Measurements from ENCODE around the gene GGA3. TPM values are rescaled to one million over a fixed set of nuclear protein-coding genes. Genes with fewer than 3 reads are reported as not detected.

Gene GGA3
- total RNA-seq, 4 donors from 2014 or later = 31.3 to 42.3 (median 35.3) TPM

GRCh38 chr17:75191584-75191983 is 69.8 kb downstream of the GGA3 start:
- no peak for ATAC-seq
- Histone ChIP-seq H3K36me3 (no peaks in the 10 kb centered on the region), H3K27ac (no peak overlapping the region), H3K4me1 (no peaks in the 10 kb centered on the region), H3K27me3 (no peaks in the 10 kb centered on the region), H3K9me3 (no peaks in the 10 kb centered on the region), H3K4me3 (no peak overlapping the region)
- TF ChIP-seq CTCF (IDR thresholded peaks at IDR 0.05 in 4 of 5, conservative IDR thresholded peaks at IDR 0.05 in 1 of 5) = no peak
- no peak for TF ChIP-seq POLR2A (IDR thresholded peaks at IDR 0.05)
- intact Hi-C loops (cut with DNase I; ENCODE audit: low total_unique reads) (no loop called here), in situ Hi-C loops (cut with MboI; ENCODE audit: low sequenced_read_pairs in 4 of 4) (loop anchor here in 1 of 4 donors (25.0 kb wide), 1 partner anchor 229 kb away; the partner anchor contains the start of gene HID1)
- no peak for DNase-seq

GRCh38 chr17:75188614-75189013 is 72.8 kb downstream of the GGA3 start:
- DNase-seq (no peak), ATAC-seq (no peak)
- H3K27ac ChIP-seq = no peak overlapping the region
- no peaks in the 10 kb centered on the region for H3K36me3 ChIP-seq
- intact Hi-C loops (cut with DNase I; ENCODE audit: low total_unique reads) = no loop called here
- no peak overlapping the region for H3K4me3 ChIP-seq
- H3K4me1 ChIP-seq = peaks cover under 1% of the 10 kb centered on the region in 2 donors
- H3K27me3 ChIP-seq = no peaks in the 10 kb centered on the region
- no peak for TF ChIP-seq POLR2A (IDR thresholded peaks at IDR 0.05)
- TF ChIP-seq CTCF (IDR thresholded peaks at IDR 0.05 in 4 of 5, conservative IDR thresholded peaks at IDR 0.05 in 1 of 5) = no peak
- no peaks in the 10 kb centered on the region for H3K9me3 ChIP-seq
- in situ Hi-C loops (cut with MboI; ENCODE audit: low sequenced_read_pairs in 4 of 4) = loop anchor here in 1 of 4 donors (25.0 kb wide), 1 partner anchor 226 kb away; the partner anchor contains the start of gene HID1

Other genes starting within 250 kb of the GGA3 start
- 100 to 1,000 TPM in 3 of 4 donors, 10 to 100 TPM in 1; 97.9 to 141 (median 107) TPM for gene MRPL58, start 248.9 kb downstream of the GGA3 start, total RNA-seq
- 100 to 1,000 TPM; 377 to 495 (median 491) TPM for gene ATP5PD, start 214.6 kb downstream of the GGA3 start, total RNA-seq
- gene KCTD2, start 214.4 kb downstream of the GGA3 start, total RNA-seq = 10 to 100 TPM; 29.4 to 51.1 (median 41.8) TPM
- 1 to 10 TPM; 1.5 to 7.9 (median 6.9) TPM for gene SLC16A5, start 173.7 kb downstream of the GGA3 start, total RNA-seq
- 1 to 10 TPM; 2.0 to 4.4 (median 3.0) TPM for gene ARMC7, start 151.6 kb downstream of the GGA3 start, total RNA-seq
- gene NT5C, start 129.9 kb downstream of the GGA3 start, total RNA-seq = 100 to 1,000 TPM in 1 of 4 donors, 10 to 100 TPM in 3; 62.8 to 111 (median 68.0) TPM
- 100 to 1,000 TPM in 1 of 4 donors, 10 to 100 TPM in 3; 35.5 to 113 (median 71.8) TPM for gene JPT1, start 107.1 kb downstream of the GGA3 start, total RNA-seq
- gene SUMO2, start 78.6 kb downstream of the GGA3 start, total RNA-seq = 10 to 100 TPM; 36.7 to 45.1 (median 43.3) TPM
- gene NUP85, start 55.9 kb downstream of the GGA3 start, total RNA-seq = 10 to 100 TPM in 3 of 4 donors, 1 to 10 TPM in 1; 9.4 to 27.7 (median 13.6) TPM
- 100 to 1,000 TPM in 1 of 4 donors, 10 to 100 TPM in 3; 68.5 to 118 (median 82.6) TPM for gene MRPS7, start 273 bp upstream of the GGA3 start, total RNA-seq
- gene MIF4GD, start 9.6 kb upstream of the GGA3 start, total RNA-seq = 10 to 100 TPM; 50.5 to 96.1 (median 72.4) TPM
- gene SLC25A19, start 27.8 kb upstream of the GGA3 start, total RNA-seq = 10 to 100 TPM in 3 of 4 donors, 1 to 10 TPM in 1; 6.1 to 18.7 (median 14.4) TPM
- 10 to 100 TPM; 41.7 to 88.5 (median 68.8) TPM for gene GRB2, start 144.1 kb upstream of the GGA3 start, total RNA-seq
- 10 to 100 TPM; 56.5 to 85.5 (median 60.0) TPM for gene TMEM94, start 195.0 kb upstream of the GGA3 start, total RNA-seq